IPS-18c (cell line): ENCODE results near the gene METAP1D.

Experiments
- H3K4me3 ChIP-seq: 2 replicates; pipeline ENCODE4 v1.7.0; 2013; ENCODE audit warnings: low read depth, mild to moderate bottlenecking, low read length, moderate library complexity; ENCODE audit not compliant: insufficient read depth
- H3K9me3 ChIP-seq: one replicate; pipeline ENCODE4 v1.6.1; 2013; ENCODE audit warnings: mild to moderate bottlenecking, low read length, moderate library complexity; ENCODE audit not compliant: control insufficient read depth, insufficient read depth

Gene METAP1D

GRCh38 chr2:172092716-172093415, 93.1 kb downstream of the METAP1D start:
- Histone ChIP-seq H3K9me3 (peaks cover 4% of the 10 kb centered on the region), H3K4me3 (no peak overlapping the region)

DNA sequence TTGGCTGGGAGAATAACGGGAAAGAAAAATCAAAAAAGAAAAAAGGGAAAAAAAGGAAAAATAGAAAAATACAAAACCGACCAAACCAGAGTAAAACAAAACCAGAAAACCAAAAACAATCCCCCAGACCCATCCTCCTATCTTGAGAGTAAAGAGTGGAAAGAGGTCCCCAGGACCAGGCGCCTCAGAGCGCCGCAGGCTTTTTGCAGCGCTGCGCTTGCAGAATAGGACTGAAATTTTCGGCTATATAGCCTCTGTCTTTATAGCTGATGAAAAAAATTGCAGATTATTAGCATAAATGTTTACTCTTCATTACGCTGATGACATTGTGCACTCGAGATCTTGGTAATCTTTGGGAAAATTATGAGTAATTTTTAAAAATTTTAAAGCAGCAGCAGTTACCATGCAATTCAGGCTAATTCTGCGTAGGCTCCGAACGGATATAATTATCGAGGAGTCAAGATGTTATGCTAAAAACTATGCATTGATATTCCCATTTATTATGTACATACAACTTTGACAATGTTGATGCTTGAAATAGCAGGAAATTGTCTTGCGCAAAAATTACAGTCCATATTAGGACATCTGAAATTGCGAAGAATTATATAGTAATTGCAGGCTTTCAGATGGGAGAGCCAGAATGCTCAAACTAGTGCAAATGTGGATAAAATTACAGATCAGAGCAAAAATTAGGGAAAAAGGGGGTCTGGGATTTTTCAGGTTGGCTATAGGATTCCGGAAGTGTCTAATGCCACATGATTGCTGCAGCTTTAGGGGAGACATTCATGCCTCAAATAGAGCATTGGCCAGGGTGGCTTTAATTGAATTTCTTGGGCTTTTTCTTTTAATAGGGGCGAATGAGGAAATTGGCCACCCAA, 93.9 kb downstream of the METAP1D start:
- peak overlapping the region; percentile 17; the same call in 1 of the 2 replicates for H3K4me3 ChIP-seq
- H3K9me3 ChIP-seq = peaks cover 4% of the 10 kb centered on the region

DNA sequence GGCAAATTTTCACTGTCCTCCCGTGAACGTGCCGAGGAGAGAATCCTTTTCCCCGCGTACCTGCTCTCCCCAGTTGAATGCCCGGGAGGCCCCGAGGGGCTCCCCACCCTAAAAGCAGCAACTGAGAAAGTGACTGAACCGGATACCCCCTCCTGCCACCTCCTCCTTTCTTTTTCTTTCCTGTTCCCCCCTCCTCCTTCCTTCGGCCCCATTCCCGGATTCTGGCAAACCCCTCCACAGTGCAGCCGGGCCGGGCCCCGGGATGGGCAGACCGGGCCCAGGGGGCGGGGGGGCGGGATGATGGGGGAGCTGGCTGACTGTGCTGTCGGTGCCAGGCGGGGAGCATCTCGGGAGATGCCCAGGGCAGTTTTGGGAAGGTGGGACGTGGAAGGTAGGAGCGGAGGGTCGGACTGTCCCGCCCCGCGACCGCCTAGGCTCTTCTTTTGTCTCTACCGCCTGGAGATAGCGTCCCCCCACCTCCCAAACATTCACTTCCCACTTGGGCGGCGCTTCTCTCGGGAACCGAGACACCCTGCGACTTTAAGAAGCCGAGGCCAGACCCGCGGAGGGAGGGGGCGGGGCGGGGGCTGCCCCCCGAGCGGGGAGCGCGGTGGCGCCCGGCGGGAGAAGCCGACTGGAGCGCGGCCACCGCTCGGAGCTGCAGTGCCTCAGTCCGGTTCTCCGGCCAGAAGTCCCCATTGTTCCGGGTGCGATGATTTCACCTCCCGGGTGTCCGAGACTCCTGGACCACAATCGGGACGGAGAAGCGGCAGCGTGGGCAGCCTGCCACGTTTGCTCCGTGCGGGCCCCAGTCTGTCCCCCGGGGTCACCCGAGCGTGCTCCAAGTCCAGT, 94.8 kb downstream of the METAP1D start:
- H3K4me3 ChIP-seq = peak overlapping the region; percentile 40
- peaks cover 4% of the 10 kb centered on the region for H3K9me3 ChIP-seq

DNA sequence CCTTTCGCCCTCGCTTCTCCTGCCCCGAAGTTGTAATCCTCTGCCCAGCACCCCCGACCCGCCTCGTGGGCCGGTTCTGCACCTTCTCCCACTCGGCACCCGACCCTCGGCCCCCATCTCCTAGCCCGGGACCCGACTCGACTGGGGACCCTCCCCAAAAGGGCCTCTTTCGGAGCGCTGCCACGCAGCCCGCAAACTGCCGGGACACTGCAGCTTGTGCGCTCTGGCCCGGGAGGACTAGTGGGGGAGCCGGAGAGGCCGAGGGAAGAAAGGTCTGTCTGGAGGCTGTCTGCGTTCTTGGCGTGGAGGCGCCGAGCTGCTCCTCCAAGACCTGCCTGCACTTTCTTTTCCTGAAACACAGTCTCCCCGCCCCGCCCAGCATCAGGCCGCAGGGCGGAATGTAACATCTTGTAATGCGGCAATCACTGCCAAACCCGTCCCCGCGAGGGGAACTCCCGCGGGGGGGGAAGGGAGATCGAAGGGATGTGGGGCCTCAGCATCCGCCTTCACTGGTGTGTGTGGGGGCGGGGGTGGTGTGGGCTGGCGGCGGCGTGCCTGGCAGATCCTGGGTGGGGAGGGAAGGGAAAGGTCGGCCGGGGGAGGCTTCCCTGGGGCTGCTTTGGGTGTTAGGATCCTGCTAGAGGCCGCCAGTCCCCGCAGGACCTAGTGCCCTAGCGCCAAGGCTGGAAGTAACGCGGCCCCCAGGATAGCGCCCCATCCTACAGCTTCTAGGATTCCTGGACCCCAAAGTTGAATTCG, 95.6 kb downstream of the METAP1D start:
- H3K9me3 ChIP-seq = peaks cover 3% of the 10 kb centered on the region
- peak overlapping the region; percentile 40 for H3K4me3 ChIP-seq

DNA sequence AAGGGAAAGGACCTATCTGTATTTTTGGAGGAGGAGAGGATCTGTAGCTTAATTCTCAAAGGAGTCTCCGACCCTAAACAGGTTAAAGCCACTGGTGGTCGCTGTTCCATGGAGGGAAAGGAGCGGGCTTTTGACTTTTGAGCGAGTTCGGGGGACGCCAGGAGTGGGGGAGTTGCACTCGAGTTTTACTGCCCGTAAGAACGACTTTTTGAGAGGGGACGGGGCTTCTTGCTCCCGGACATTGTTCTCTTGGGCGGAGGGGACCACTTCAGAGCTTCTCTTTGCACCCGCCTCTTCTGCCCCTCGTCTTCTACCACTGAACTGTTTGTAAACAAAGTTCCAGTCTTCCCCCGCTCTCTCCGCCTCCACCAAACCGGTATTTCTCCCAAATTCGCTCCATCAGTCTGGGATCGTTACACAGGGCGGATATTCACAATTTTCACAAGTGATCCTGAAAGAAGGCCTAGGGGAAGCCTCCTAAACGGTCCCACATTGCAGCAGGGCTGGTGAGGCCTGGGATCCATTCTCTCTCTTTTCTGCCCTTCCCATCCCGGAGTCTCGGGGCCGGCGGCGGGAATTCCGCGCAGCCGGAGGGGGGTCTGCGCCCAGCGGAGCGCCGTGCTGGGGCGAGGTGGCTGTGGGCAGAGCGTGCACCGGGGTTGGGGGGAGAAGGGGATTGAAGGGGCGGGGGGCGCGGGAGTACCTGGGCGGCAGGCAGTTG, 96.3 kb downstream of the METAP1D start:
- Histone ChIP-seq H3K9me3 (peaks cover 2% of the 10 kb centered on the region), H3K4me3 (peak overlapping the region; percentile 47)

DNA sequence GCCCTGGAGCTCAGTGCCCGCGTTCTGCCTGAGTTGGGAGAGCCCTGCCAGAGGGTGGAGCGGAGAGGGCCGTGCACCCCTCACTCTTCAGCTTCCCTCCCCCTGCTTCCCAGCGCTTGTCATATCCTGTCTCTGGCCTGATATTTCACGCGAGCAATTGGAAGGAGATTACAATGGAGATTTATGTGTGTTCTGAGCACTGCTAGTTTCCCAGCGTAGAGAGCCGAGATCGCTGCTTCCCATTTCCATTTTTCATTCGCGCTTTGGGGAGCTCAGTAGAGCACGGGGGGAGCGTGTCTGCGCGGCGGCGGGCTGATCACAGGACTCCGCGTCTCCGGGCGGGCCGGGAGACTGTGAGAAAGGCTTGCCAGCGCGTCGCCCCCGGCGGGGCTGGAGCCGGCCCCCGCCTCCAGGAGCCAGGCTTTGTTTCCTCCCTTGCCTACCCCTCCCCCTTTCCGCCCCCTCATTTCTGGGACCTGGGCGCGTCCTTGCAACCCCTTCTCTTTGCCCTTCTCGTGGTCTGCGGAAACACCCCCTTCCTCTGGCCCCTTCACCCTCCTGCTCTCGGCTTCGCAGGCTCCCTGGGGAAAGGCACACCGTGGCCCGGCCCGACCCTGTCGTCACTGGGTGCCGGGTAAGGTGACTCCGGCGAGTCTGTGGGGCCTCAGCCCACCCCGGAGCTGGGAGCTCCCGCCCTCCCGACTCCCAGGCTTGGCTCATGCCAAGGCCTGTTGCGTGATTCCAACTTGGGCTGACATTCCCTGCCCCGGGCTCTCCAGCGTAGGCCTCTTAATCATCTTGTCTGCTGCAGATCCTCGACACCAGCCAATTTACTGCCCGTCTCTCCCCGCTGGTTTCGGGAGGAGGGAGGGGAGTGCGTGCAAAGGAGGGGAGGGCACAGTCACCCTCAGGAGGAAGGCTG, 97.1 kb downstream of the METAP1D start:
- peaks cover 2% of the 10 kb centered on the region for H3K9me3 ChIP-seq
- peak overlapping the region; percentile 41 for H3K4me3 ChIP-seq

DNA sequence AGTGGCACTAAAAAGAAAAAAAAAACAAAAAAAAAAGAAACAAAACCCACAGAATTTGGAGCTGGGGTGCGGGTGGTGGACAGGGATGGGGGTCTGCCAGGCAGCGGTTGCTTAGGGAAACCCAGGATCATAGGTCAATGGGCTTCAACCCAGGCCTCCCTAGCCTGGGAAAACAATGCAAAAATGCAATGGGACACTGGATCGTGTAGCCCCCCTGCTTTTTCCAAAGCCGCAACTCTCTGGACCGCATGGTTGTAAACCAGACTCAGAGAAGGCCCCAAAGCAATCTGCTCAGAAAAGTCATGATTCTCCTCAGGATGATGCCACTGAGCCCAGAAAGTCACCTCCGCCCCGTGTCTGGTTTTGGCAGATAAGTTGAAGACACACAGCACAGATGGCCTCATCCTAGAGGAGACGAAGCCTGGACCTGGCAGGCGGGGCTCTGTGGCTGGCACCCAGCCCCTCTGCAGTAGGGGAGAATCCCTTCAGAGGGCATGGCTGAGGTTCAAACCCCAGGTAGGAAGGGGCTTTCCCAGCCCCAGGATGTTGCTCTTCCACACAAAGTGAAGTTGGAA, 97.9 kb downstream of the METAP1D start:
- H3K9me3 ChIP-seq = peaks cover 2% of the 10 kb centered on the region
- H3K4me3 ChIP-seq = no peak overlapping the region

DNA sequence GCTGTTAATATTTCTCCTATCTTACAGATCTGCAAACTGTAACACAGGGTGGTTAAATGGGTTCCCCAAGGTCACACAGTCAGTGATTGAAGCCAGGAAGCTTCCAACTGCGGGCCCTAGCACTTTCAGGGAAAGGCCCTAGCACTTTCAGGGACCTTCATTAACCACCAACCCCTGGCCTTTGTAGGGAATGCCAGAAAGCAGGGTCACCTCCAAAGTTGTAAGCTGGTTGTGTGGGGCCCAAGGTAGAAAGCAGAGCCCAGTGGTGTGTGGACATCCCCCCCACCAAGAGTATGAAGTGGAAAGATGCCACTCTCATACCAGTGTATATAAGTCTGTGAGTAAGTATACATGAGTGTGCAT, 98.5 kb downstream of the METAP1D start:
- peaks cover 2% of the 10 kb centered on the region for H3K9me3 ChIP-seq
- no peak overlapping the region for H3K4me3 ChIP-seq

DNA sequence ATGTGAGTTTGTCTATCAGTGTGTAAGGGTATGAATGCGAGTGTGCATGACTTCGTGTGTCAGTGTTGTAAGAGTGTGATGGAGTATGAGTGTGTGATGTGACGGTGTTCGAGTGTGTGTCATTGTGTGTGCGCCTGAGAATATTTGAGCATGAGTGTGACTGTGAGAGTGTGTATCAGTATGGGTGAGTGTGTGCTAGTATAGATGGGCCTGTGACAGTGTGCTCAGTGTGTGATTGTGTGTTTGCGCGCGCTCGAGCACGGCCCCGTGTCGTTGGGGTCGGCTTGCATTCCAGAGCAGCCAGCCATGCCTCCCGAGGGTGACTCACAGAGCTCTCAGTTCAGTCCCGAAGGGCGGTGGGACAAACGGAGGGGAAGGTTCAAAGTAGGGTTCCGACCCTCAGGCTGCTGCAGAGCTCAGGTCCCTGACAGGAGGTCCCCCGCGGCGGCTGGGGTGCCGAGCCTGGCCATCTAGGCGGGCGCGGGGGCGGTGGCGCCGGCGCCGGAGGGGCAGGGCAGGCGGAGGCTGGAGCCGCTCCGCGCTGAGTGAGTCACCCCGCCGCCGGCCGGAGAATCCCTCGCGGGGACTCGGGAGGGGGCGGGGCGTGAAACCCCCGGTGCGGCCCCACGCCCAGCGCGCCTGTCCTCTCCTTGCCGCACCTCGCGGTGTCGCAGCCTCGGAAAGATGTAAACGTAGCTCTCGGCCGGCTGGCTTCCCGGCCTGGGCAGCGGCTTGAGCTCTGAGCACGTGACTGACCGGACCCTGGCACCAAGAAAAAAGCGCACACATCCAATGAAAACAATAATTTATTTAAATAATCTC, 99.1 kb downstream of the METAP1D start:
- Histone ChIP-seq H3K4me3 (peak overlapping the region; percentile 29), H3K9me3 (peaks cover 2% of the 10 kb centered on the region)

GRCh38 chr2:172099472-172100079, 99.8 kb downstream of the METAP1D start:
- peak overlapping the region; percentile 31; the same call in 1 of the 2 replicates for H3K4me3 ChIP-seq
- H3K9me3 ChIP-seq = peaks cover 2% of the 10 kb centered on the region

DNA sequence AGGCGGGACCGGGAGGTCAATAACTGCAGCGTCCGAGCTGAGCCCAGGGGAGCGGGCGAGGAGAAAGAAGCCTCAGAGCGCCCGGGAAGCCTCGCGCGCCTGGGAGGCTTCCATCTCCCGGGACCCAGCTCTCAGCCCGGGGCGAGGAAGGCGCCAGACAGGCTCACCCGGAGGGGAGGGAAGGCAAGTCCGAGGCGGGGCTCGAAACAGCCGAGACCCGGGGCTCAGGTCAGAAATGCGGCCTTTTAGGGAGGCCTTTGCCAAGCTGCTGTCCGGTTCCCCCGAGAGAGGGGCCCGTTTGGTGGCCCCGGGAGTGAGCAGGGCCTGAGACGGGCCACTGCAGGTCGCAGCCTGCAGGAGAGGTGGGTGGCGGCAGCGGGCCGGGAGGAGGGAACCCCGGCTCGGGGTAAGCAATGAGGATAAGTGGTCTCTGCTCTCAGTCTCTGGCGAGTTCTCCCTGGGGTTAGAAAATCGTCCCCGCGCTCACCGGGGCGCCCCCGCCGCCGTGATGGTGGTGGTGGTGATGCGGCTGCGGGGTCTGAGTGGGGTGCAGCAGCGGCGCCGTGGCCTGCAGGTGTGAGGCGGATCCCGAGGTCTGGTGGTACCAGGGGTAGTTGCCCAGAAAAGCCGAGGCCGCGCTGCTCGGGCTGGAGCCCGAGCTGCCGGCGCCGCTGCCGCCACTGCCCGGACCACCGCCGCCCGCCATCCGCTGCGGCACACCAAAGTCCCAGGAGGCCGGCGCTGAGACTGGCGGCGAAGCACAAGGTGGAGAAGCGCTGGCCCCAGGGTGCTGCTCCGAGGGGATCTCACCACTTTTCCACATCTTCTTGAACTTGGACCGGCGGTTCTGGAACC, 100.6 kb downstream of the METAP1D start:
- Histone ChIP-seq H3K4me3 (peak overlapping the region; percentile 31), H3K9me3 (peaks cover 2% of the 10 kb centered on the region)

DNA sequence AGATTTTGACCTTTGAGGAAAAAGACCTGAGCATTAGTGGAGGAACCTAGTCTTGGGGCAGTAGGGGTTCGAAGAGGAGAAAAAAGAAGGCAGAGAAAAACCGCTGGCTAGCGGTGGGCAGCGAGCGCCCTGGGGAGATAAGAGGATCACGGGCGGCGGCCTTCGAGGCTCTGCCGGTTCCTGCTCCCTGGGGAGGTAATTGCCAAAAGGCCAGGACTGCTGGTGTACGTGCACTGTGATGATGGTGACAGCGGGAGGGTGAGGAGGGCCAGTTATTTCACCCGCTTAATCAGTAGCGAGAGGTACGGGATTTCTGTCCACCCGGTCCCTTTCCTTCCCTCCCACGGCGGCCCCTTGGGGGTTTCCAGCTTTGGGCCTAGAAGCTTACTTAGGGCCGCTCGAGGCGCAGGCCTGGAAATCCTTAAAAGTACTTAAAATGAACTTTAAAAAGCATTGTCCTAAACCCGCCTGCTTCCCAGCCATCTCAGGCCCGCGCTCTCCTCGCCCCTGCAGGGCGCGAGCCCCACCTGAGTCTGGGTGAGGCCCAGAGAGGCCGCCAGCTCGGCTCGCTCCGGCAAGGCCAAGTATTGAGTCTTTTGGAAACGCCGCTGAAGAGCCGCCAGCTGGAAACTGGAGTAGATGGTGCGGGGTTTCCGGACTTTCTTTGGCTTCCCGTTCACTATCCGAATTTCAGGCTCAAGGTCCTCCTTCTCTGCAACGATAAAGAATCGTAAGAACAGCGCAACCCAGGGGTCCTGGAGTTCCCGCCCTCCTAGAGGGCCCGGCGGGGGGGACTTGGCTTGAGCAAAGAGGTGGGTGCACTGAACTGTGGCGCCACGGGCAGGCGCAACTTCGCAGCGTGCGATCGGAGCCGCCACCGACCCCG, 101.4 kb downstream of the METAP1D start:
- Histone ChIP-seq H3K4me3 (peak overlapping the region; percentile 56; the same call in 1 of the 2 replicates), H3K9me3 (no peaks in the 10 kb centered on the region)
